LNCaP clone FGC (cell line): ENCODE data around the gene ELK1.

Experiments used
- DNase-seq: peaks from one replicate; pipeline ENCODE4 v3.0.0-alpha.2; 2011; ENCODE audit warnings: low read depth
- H3K4me3 ChIP-seq: 2 replicates; pipeline ENCODE4 v1.5.1; 2011; ENCODE audit warnings: mild to moderate bottlenecking, low read depth, low read length, control low read depth
- CTCF ChIP-seq: IDR thresholded peaks from 2 replicates; pipeline ENCODE4 v1.5.1; 2012; ENCODE audit warnings: mild to moderate bottlenecking; ENCODE audit not compliant: control insufficient read depth, insufficient read depth; ENCODE audit errors: extremely low read depth

Gene ELK1

GRCh38 chrX:47587091-47587891, 63.1 kb downstream of the ELK1 start:
- H3K4me3 ChIP-seq: no peak overlapping the region
- no peak for TF ChIP-seq CTCF
- no peak for DNase-seq

GRCh38 chrX:47586043-47586787, 64.1 kb downstream of the ELK1 start:
- TF ChIP-seq CTCF: no peak
- no peak overlapping the region for H3K4me3 ChIP-seq
- DNase-seq: no peak
